GM12865 (cell line): Measurements from ENCODE around the gene ASPSCR1.

Experiments
- DNase-seq: peaks from one replicate; pipeline ENCODE4 v3.0.0; 2010; ENCODE audit warnings: low read depth
- H3K4me3 ChIP-seq: 2 replicates; pipeline ENCODE4 v1.5.1; 2011; ENCODE audit warnings: mild to moderate bottlenecking, low read depth, low read length, control low read depth
- TF ChIP-seq, protein P1 (sequence below): IDR thresholded peaks from 2 replicates; pipeline ENCODE4 v1.5.1; 2011; ENCODE audit warnings: low read length, control low read depth, low read depth, inconsistent platforms; ENCODE audit not compliant: insufficient read depth; ENCODE audit errors: missing control alignments

The ASPSCR1 gene

DNA sequence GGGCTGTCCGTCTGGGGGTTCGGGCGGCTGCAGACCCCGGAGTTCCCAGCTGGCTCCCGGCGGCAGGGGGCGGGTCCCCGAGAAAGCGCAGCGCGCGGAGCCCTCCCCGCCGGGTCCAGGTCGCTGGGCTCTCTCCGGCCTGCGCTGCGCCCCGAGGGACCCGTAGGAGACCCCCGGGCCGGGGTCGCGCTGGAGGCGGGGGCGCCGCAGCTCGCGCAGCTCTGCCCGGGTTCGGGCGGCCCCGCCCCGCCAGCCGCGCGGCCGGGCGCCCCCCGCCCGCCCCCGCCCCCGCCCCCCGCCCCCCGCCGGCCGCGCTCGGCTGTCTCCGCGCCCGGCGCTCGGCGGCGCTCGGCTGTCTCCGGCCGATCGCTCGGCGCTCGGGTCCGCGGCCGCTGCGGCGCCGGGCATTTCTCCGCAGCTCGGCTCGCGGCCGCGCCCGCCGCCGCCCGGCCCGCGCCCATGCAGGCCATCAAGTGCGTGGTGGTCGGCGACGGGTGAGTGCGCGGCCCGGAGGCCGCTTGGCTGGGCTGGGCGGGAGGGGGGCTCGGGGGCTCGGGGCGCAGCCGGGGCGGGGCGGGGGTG, 54.0 kb downstream of the ASPSCR1 start, which contains the start of gene RAC3:
Gene RAC3, plus strand, starts transcription at position 376 of the 582 bp plus-strand sequence. Its CDS starts 84 bp downstream, at position 460.
- peak; percentile 36 for DNase-seq
- TF ChIP-seq, protein P1, sequence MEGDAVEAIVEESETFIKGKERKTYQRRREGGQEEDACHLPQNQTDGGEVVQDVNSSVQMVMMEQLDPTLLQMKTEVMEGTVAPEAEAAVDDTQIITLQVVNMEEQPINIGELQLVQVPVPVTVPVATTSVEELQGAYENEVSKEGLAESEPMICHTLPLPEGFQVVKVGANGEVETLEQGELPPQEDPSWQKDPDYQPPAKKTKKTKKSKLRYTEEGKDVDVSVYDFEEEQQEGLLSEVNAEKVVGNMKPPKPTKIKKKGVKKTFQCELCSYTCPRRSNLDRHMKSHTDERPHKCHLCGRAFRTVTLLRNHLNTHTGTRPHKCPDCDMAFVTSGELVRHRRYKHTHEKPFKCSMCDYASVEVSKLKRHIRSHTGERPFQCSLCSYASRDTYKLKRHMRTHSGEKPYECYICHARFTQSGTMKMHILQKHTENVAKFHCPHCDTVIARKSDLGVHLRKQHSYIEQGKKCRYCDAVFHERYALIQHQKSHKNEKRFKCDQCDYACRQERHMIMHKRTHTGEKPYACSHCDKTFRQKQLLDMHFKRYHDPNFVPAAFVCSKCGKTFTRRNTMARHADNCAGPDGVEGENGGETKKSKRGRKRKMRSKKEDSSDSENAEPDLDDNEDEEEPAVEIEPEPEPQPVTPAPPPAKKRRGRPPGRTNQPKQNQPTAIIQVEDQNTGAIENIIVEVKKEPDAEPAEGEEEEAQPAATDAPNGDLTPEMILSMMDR, result no peak
- H3K4me3 ChIP-seq, result peak within 1 kb of the TSS; percentile 44

- TF ChIP-seq, protein P1, result no peak
- no peak overlapping the region for H3K4me3 ChIP-seq
- peak; percentile 35 for DNase-seq
Observed at GRCh38 chr17:82031885-82032627, 54.6 kb downstream of the ASPSCR1 start.

- TF ChIP-seq, protein P1, result no peak
- DNase-seq, result no peak
- H3K4me3 ChIP-seq, result no peak overlapping the region
Observed at GRCh38 chr17:82033359-82034085, 56.1 kb downstream of the ASPSCR1 start.

DNA sequence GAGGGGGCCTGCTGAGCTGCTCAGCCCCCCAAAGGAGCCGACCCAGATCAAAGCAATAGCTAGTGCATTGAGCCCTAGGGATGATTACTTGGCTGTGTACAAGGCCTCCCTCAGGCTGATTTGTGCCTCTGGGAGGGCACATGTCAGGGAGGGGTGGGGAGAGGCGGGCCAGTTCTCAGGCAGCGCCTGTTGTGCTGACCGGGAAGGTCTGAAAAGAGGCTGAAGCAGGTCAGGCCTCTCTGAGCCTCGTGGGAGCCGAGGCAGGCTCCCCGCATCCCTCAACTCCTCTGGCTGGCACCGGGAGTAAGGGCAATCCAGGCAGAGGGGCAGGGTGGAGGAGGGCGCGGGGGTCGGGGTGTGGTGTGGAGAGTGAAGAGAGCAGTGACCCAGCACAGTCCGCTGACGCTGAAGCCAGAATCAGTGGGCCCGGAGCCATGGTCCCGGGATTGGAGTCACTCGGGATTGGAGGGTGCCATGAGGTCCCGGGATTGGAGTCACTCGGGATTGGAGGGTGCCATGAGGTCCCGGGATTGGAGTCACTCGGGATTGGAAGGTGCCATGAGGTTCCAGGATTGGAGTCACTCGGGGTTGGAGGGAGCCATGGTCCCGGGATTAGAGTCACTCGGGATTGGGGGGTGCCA, 57.1 kb downstream of the ASPSCR1 start:
- TF ChIP-seq, protein P1, result no peak
- no peak overlapping the region for H3K4me3 ChIP-seq
- no peak for DNase-seq

DNA sequence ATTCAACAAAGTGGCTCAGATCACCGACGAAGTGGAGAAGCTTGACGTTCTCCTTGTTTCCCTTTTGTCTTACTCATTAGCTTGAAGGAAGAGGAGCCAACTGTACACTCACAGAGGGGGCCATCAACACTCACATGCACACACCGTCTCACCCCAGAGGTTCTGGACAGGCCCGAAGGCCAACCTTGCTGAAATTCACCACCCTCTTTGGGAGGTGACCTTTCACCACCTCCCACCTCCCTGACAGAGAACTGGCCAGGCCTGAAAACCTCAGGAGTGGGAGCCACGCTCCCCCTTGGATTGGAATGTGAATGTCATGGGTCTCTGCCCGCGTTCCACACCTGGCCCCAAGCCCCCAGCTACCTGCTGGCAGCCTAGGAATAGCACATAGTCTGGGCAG, 58.1 kb downstream of the ASPSCR1 start:
- no peak for DNase-seq
- H3K4me3 ChIP-seq, result no peak overlapping the region
- TF ChIP-seq, protein P1, result no peak

GRCh38 chr17:82035956-82036633, 58.7 kb downstream of the ASPSCR1 start:
- TF ChIP-seq, protein P1, result no peak
- no peak overlapping the region for H3K4me3 ChIP-seq
- no peak for DNase-seq
